SK-N-SH (cell line): ENCODE data around the gene GAST. TPM values are rescaled to one million over a fixed set of nuclear protein-coding genes. Genes with fewer than 3 reads are reported as not detected.

Experiments used
- CTCF ChIA-PET: fragments of 300-600, 350-600 bp; formaldehyde crosslinking; extraction: SDS; loops from one replicate; lab custom pipeline; 2021; lab: Yijun Ruan, JAX
- POLR2A ChIA-PET: fragments of 350-600 bp; sonication (Branson Sonifier 250); formaldehyde crosslinking; extraction: SDS; loops from one replicate; lab custom pipeline; 2020; ENCODE audit warnings: antibody characterized with exemption, inconsistent platforms; lab: Yijun Ruan, JAX
- DNase-seq: peaks from one replicate; pipeline ENCODE4 v3.0.0; 2012
- H2AFZ ChIP-seq: fragments of 200-600 bp; sonication (generic); 2 replicates; pipeline ENCODE4 v1.8.1; 2016; ENCODE audit warnings: antibody characterized with exemption, mild to moderate bottlenecking, low read depth
- H3F3A ChIP-seq: fragments of 200-600 bp; sonication (generic); replicated peaks from 2 replicates; pipeline ENCODE3; 2016; ENCODE audit warnings: antibody characterized with exemption, mild to moderate bottlenecking; ENCODE audit not compliant: insufficient read depth
- H3K27ac ChIP-seq, 2 experiments: fragments of 200-500 bp in 1 of 2; fragments of 200-600 bp in 1 of 2; sonication (Bioruptor generic) in 1 of 2; sonication (generic), shearing (Covaris generic) in 1 of 2; 2 replicates each; pipeline versions ENCODE4 v1.5.1 to v1.6.1; 2014 to 2016; ENCODE audit warnings: low read depth in 2 of 2, inconsistent platforms in 1 of 2, low read length in 1 of 2, mild to moderate bottlenecking in 1 of 2, mixed read lengths in 1 of 2
- H3K27me3 ChIP-seq: fragments of 200-600 bp; sonication (generic), shearing (Covaris generic); 2 replicates; pipeline ENCODE4 v1.6.1; 2016; ENCODE audit warnings: mixed run types; ENCODE audit not compliant: insufficient read depth
- H3K36me3 ChIP-seq, 2 experiments: fragments of 200-500 bp in 1 of 2; fragments of 200-600 bp in 1 of 2; sonication (Bioruptor generic) in 1 of 2; sonication (generic) in 1 of 2; replicated peaks in 1 of 2; 2 replicates each; pipeline versions ENCODE3 to v1.5.1; 2014 to 2016; ENCODE audit warnings: low read length in 1 of 2, mild to moderate bottlenecking in 1 of 2; ENCODE audit not compliant: insufficient read depth in 2 of 2, control insufficient read depth in 1 of 2
- H3K4me1 ChIP-seq, 2 experiments: fragments of 200-500 bp in 1 of 2; fragments of 200-600 bp in 1 of 2; sonication (Bioruptor generic) in 1 of 2; sonication (generic), shearing (Covaris generic) in 1 of 2; 2 replicates each; pipeline versions ENCODE4 v1.5.1 to v1.6.1; 2014 to 2016; ENCODE audit warnings: low read depth in 1 of 2, low read length in 1 of 2, mixed run types in 1 of 2; ENCODE audit not compliant: insufficient read depth in 2 of 2, control insufficient read depth in 1 of 2
- H3K4me2 ChIP-seq: fragments of 200-600 bp; sonication (generic), shearing (Covaris generic); 2 replicates; pipeline ENCODE4 v1.6.1; 2017; ENCODE audit warnings: mixed run types
- H3K4me3 ChIP-seq, 2 experiments: fragments of 200-500 bp in 1 of 2; fragments of 200-600 bp in 1 of 2; sonication (Bioruptor generic) in 1 of 2; sonication (generic), shearing (Covaris generic) in 1 of 2; 2 replicates each; pipeline versions ENCODE4 v1.5.1 to v1.8.1; 2014 to 2016; ENCODE audit warnings: low read depth in 2 of 2, inconsistent platforms in 1 of 2, low read length in 1 of 2, mild to moderate bottlenecking in 1 of 2, mixed read lengths in 1 of 2, moderate library complexity in 1 of 2
- H3K79me2 ChIP-seq: fragments of 200-600 bp; sonication (generic); 2 replicates; pipeline ENCODE4 v1.8.1; 2017; ENCODE audit warnings: mild to moderate bottlenecking; ENCODE audit not compliant: insufficient read depth
- H3K9ac ChIP-seq: fragments of 200-600 bp; sonication (generic); 2 replicates; pipeline ENCODE4 v1.6.1; 2017; ENCODE audit warnings: mixed run types
- H3K9me2 ChIP-seq: fragments of 200-600 bp; sonication (generic); 2 replicates; pipeline ENCODE4 v1.6.1; 2017; ENCODE audit warnings: mixed run types
- H3K9me3 ChIP-seq: fragments of 200-600 bp; sonication (generic); 2 replicates; pipeline ENCODE4 v1.6.1; 2017; ENCODE audit warnings: mixed run types, mild to moderate bottlenecking, moderate library complexity
- H4K20me1 ChIP-seq: fragments of 200-600 bp; sonication (generic); 2 replicates; pipeline ENCODE4 v1.6.1; 2017; ENCODE audit warnings: mild to moderate bottlenecking, mixed run types; ENCODE audit not compliant: insufficient read depth
- CTCF ChIP-seq: fragments of 200-600 bp; sonication (generic); IDR thresholded peaks from 2 replicates; pipeline ENCODE4 v1.6.1; 2017; ENCODE audit warnings: antibody characterized with exemption, mild to moderate bottlenecking, moderate library complexity
- EZH2phosphoT487 ChIP-seq: fragments of 200-600 bp; sonication (generic); IDR thresholded peaks from 2 replicates; pipeline ENCODE4 v1.6.1; 2017; ENCODE audit warnings: low read depth, mixed run types, mild to moderate bottlenecking, antibody characterized with exemption, moderate library complexity, borderline replicate concordance
- FOXJ3 ChIP-seq: sonication (generic); formaldehyde crosslinking; IDR thresholded peaks from 2 replicates; pipeline ENCODE4 v1.5.1; 2020; ENCODE audit warnings: mild to moderate bottlenecking, missing genetic modification reagents
- FOXM1 ChIP-seq: IDR thresholded peaks from 2 replicates; pipeline ENCODE4 v1.4.0; 2012; ENCODE audit warnings: low read depth, mild to moderate bottlenecking
- GATA2 ChIP-seq: sonication (generic); formaldehyde crosslinking; IDR thresholded peaks from 2 replicates; pipeline ENCODE4 v1.5.0; 2020; ENCODE audit warnings: mild to moderate bottlenecking, missing genetic modification reagents
- MXI1 ChIP-seq: IDR thresholded peaks from 2 replicates; pipeline ENCODE4 v1.6.1; 2012; ENCODE audit warnings: mild to moderate bottlenecking, low read depth, low read length, improper control_type of control experiment
- NFIC ChIP-seq: IDR thresholded peaks from 2 replicates; pipeline ENCODE4 v1.4.0; 2012; ENCODE audit warnings: borderline replicate concordance
- RAD21 ChIP-seq: IDR thresholded peaks from 2 replicates; pipeline ENCODE4 v1.6.1; 2012; ENCODE audit warnings: mild to moderate bottlenecking, low read length
- RXRA ChIP-seq: IDR thresholded peaks from 2 replicates; pipeline ENCODE4 v1.4.0; 2012; ENCODE audit warnings: low read depth, mild to moderate bottlenecking, borderline replicate concordance
- SIN3A ChIP-seq: IDR thresholded peaks from 2 replicates; pipeline ENCODE4 v1.6.1; 2012; ENCODE audit warnings: low read depth, mild to moderate bottlenecking, low read length, moderate library complexity, borderline replicate concordance
- SMC3 ChIP-seq: IDR thresholded peaks from 2 replicates; pipeline ENCODE4 v1.6.1; 2012; ENCODE audit warnings: low read depth, low read length, improper control_type of control experiment
- TEAD4 ChIP-seq: IDR thresholded peaks from 2 replicates; pipeline ENCODE4 v1.4.0; 2012; ENCODE audit warnings: mild to moderate bottlenecking, borderline replicate concordance; ENCODE audit not compliant: insufficient read depth
- YY1 ChIP-seq: IDR thresholded peaks from 2 replicates; pipeline ENCODE4 v1.4.0; 2012; ENCODE audit warnings: low read depth, mild to moderate bottlenecking
- WGBS: methylation state at CpG from one replicate; pipeline ENCODE4 v1.1.6; 2017; ENCODE audit warnings: low lambda C conversion rate; 5-methylcytosine and 5-hydroxymethylcytosine counted together
- polyA plus RNA-seq, 3 experiments: library from polyadenylated mRNA; depleted of rRNA; stranded (reverse); fragments of >200 nt; gene quantifications; 2 replicates each; pipeline ENCODE4 v1.2.3, GENCODE V29; 2012
- TF ChIP-seq, protein P1 (sequence below): IDR thresholded peaks from 2 replicates; pipeline ENCODE4 v1.6.1; 2012; ENCODE audit warnings: mild to moderate bottlenecking, low read depth, low read length, moderate library complexity

The GAST gene
- polyA plus RNA-seq, 1 of the 3 experiments (the other 2 are of a cell fraction) = not detected

DNA sequence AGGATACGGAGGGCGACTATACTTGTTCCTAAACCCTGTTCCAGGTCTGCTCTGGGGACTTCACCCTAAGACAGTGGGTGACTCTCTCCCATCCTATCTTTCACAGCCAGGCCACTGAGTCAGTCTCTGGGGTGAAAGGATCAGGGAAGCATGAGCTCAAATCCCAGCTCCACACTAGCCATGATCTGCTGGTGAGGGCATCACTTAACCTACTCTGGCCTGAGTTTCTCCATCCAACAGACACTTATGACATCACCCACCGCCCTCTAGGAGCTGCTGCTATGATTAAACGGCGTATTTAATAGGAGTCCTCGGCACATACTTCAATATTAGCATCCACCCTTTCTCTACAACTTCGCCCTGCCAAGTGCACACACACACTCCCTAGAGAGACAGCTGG lies 10.1 kb downstream of the GAST start (continued):
- TF ChIP-seq YY1 (no peak), EZH2phosphoT487 (no peak)

GRCh38 chr17:41723801-41724475 lies 11.8 kb downstream of the GAST start:
- no peak overlapping the region for H3K4me2 ChIP-seq
- no peak overlapping the region for H3K4me3 ChIP-seq
- H3K4me1 ChIP-seq = no peaks in the 10 kb centered on the region
- WGBS = 54% methylated on average over 9 of the region's 12 CpGs
- H2AFZ ChIP-seq = no peak overlapping the region
- H3K79me2 ChIP-seq = no peaks in the 10 kb centered on the region
- ChIA-PET CTCF (interaction anchor here (0.7 to 24.8 kb wide), 7 partner anchors 11 to 80 kb away, joined by 3 to 405 read pairs (median 13); partner anchors contain the start of genes FKBP10, JUP and P3H4), POLR2A (no interaction called here)
- TF ChIP-seq, protein P1, sequence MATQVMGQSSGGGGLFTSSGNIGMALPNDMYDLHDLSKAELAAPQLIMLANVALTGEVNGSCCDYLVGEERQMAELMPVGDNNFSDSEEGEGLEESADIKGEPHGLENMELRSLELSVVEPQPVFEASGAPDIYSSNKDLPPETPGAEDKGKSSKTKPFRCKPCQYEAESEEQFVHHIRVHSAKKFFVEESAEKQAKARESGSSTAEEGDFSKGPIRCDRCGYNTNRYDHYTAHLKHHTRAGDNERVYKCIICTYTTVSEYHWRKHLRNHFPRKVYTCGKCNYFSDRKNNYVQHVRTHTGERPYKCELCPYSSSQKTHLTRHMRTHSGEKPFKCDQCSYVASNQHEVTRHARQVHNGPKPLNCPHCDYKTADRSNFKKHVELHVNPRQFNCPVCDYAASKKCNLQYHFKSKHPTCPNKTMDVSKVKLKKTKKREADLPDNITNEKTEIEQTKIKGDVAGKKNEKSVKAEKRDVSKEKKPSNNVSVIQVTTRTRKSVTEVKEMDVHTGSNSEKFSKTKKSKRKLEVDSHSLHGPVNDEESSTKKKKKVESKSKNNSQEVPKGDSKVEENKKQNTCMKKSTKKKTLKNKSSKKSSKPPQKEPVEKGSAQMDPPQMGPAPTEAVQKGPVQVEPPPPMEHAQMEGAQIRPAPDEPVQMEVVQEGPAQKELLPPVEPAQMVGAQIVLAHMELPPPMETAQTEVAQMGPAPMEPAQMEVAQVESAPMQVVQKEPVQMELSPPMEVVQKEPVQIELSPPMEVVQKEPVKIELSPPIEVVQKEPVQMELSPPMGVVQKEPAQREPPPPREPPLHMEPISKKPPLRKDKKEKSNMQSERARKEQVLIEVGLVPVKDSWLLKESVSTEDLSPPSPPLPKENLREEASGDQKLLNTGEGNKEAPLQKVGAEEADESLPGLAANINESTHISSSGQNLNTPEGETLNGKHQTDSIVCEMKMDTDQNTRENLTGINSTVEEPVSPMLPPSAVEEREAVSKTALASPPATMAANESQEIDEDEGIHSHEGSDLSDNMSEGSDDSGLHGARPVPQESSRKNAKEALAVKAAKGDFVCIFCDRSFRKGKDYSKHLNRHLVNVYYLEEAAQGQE = no peak
- no peak for TF ChIP-seq YY1
- TF ChIP-seq SIN3A = no peak
- no peak for TF ChIP-seq SMC3
- TF ChIP-seq TEAD4 = no peak
- TF ChIP-seq FOXM1 = no peak
- TF ChIP-seq RAD21 = no peak
- no peak for TF ChIP-seq FOXJ3 (CRISPR knock-in tag)
- TF ChIP-seq NFIC = no peak
- no peak for TF ChIP-seq GATA2 (CRISPR knock-in tag)
- TF ChIP-seq MXI1 = no peak
- TF ChIP-seq CTCF = no peak
- TF ChIP-seq RXRA = no peak
- no peak for TF ChIP-seq EZH2phosphoT487
- no peaks in the 10 kb centered on the region for H3K27me3 ChIP-seq
- no peaks in the 10 kb centered on the region for H3K36me3 ChIP-seq
- no peaks in the 10 kb centered on the region for H3K9me3 ChIP-seq
- DNase-seq = no peak
- no peaks in the 10 kb centered on the region for H4K20me1 ChIP-seq
- H3K9me2 ChIP-seq = no peaks in the 10 kb centered on the region
- H3K27ac ChIP-seq = no peak overlapping the region
- no peak overlapping the region for H3K9ac ChIP-seq
- no peaks in the 10 kb centered on the region for H3F3A ChIP-seq
